Mammary epithelial cell (primary cell): ENCODE results near the gene LMOD2.

Source experiments
- EZH2 ChIP-seq: IDR thresholded peaks from 2 replicates; pipeline ENCODE4 v1.6.1; 2012; ENCODE audit warnings: low read length, inconsistent platforms, borderline replicate concordance
- TF ChIP-seq, protein P1 (sequence below), 2 donors: IDR thresholded peaks in 1 of 2; conservative IDR thresholded peaks in 1 of 2; 2 replicates each; pipeline ENCODE4 v1.5.1; 2011 to 2012; ENCODE audit warnings: inconsistent platforms in 2 of 2, low read length in 2 of 2, mild to moderate bottlenecking in 2 of 2, control low read depth in 1 of 2, low read depth in 1 of 2; ENCODE audit not compliant: insufficient read depth in 1 of 2; ENCODE audit errors: extremely low read depth in 1 of 2

DNA sequence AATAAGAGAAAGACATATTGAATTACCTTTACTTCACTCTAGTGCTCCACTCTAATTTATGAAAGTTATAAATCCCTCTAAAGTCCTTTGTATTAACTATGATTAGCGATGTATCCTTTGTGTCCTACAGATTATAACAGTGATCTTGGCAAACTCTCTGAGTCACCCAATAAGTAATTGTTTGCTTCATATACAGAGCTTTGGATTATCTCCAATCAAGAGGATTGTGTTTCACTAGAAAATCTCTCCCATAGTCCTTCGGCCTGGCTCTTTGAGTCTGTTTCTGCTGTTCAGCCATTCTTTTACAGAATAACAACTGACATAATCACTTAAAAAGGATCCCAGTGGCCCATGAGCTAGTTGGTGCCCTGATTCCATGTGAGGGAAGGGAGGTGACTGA is 9.5 kb downstream of the LMOD2 start:
- TF ChIP-seq, protein P1, sequence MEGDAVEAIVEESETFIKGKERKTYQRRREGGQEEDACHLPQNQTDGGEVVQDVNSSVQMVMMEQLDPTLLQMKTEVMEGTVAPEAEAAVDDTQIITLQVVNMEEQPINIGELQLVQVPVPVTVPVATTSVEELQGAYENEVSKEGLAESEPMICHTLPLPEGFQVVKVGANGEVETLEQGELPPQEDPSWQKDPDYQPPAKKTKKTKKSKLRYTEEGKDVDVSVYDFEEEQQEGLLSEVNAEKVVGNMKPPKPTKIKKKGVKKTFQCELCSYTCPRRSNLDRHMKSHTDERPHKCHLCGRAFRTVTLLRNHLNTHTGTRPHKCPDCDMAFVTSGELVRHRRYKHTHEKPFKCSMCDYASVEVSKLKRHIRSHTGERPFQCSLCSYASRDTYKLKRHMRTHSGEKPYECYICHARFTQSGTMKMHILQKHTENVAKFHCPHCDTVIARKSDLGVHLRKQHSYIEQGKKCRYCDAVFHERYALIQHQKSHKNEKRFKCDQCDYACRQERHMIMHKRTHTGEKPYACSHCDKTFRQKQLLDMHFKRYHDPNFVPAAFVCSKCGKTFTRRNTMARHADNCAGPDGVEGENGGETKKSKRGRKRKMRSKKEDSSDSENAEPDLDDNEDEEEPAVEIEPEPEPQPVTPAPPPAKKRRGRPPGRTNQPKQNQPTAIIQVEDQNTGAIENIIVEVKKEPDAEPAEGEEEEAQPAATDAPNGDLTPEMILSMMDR (conservative IDR thresholded peaks at IDR 0.05 in 1 of 2, IDR thresholded peaks at IDR 0.05 in 1 of 2; ENCODE audit: extremely low read depth in 1 of 2, insufficient read depth in 1 of 2, low read depth in 1 of 2, low read length in 2 of 2): no peak
- TF ChIP-seq EZH2: no peak
